ENCODE measurements around the gene NUDCD3. TPM values are rescaled to one million over a fixed set of nuclear protein-coding genes. Genes with fewer than 3 reads are reported as not detected.

NUDCD3 gene
- total RNA-seq, 6 experiments from 2014 or later, result 24.4 to 47.1 (median 42.5) TPM

DNA sequence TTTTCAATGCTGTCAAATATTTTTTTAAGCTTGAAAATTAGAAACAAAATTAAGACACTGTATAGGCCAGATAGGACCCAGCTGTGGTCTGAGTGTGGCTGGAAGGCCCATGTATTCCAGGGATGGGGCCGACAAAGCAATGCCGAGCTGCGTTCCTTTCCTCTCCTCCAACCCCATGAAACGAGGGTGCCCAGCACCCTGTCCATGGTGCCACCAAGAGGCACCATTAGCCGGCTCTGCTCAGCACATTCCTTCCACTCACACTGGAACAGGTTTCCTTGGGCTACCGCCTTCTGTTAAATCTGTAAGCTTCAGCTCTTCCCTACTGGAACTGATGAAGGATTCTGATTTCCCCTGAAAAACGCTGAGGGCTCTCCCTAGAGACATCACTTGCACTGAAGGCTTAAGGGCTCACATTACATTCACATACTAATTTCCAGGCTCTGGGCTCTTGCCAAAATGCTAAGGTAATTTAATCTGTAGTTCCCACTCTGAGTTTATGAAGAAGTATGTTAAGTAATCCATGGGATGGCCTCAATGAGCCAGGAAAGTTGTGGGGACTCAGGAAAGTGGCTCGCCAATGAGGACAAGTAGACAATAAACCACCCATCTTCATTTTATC lies 91.4 kb downstream of the NUDCD3 start:
- TF ChIP-seq POLR2A (IDR thresholded peaks at IDR 0.05), result no peak
- TF ChIP-seq, protein P1, sequence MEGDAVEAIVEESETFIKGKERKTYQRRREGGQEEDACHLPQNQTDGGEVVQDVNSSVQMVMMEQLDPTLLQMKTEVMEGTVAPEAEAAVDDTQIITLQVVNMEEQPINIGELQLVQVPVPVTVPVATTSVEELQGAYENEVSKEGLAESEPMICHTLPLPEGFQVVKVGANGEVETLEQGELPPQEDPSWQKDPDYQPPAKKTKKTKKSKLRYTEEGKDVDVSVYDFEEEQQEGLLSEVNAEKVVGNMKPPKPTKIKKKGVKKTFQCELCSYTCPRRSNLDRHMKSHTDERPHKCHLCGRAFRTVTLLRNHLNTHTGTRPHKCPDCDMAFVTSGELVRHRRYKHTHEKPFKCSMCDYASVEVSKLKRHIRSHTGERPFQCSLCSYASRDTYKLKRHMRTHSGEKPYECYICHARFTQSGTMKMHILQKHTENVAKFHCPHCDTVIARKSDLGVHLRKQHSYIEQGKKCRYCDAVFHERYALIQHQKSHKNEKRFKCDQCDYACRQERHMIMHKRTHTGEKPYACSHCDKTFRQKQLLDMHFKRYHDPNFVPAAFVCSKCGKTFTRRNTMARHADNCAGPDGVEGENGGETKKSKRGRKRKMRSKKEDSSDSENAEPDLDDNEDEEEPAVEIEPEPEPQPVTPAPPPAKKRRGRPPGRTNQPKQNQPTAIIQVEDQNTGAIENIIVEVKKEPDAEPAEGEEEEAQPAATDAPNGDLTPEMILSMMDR (IDR thresholded peaks at IDR 0.05), result no peak
- Histone ChIP-seq H3K27me3 (no peaks in the 10 kb centered on the region), H3K9me3 (no peaks in the 10 kb centered on the region), H3K4me3 (no peak overlapping the region), H3K27ac (no peak overlapping the region), H3K4me1 (no peaks in the 10 kb centered on the region), H3K36me3 (peaks cover 0 to 26% (median 5%) of the 10 kb centered on the region in 4 donors)
- DNase-seq, result no peak
- ATAC-seq, result no peak
- intact Hi-C loops (cut with DNase I), result no loop called here
- WGBS (ENCODE audit: insufficient coverage, low coverage, low lambda C conversion rate, missing lambda C conversion rate), result 92% methylated on average over 7 of the region's 8 CpGs

DNA sequence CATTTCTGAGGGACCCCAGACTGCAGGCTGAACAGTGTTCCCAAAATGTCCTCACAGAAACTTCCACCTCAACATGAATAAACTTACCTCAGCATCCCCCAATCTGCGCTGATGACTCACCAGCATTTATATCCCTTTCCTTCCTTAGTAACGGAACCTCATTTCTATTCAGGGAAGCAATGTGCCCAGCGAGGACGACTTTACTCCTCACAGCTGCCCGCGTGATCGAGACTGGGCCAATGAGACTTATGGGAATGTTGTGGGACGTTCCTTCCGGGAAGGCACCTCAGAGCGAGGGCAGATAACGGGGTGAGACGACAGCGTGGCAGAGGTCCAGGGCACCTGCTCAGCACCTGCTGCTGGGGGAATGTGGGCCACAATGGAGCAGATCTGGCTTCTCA lies 91.9 kb downstream of the NUDCD3 start:
- Histone ChIP-seq H3K27ac (no peak overlapping the region), H3K4me3 (no peak overlapping the region), H3K4me1 (no peaks in the 10 kb centered on the region), H3K9me3 (no peaks in the 10 kb centered on the region), H3K36me3 (peaks cover 0 to 21% (median 5%) of the 10 kb centered on the region in 4 donors), H3K27me3 (no peaks in the 10 kb centered on the region)
- DNase-seq (no peak), ATAC-seq (peak; percentile 27 to 62 (median 52))
- whole genome bisulfite sequencing (ENCODE audit: insufficient coverage, low coverage, low lambda C conversion rate, missing lambda C conversion rate), result 85% methylated on average over 13 of the region's 13 CpGs
- TF ChIP-seq POLR2A (IDR thresholded peaks at IDR 0.05), result no peak
- intact Hi-C loops (cut with DNase I), result no loop called here

DNA sequence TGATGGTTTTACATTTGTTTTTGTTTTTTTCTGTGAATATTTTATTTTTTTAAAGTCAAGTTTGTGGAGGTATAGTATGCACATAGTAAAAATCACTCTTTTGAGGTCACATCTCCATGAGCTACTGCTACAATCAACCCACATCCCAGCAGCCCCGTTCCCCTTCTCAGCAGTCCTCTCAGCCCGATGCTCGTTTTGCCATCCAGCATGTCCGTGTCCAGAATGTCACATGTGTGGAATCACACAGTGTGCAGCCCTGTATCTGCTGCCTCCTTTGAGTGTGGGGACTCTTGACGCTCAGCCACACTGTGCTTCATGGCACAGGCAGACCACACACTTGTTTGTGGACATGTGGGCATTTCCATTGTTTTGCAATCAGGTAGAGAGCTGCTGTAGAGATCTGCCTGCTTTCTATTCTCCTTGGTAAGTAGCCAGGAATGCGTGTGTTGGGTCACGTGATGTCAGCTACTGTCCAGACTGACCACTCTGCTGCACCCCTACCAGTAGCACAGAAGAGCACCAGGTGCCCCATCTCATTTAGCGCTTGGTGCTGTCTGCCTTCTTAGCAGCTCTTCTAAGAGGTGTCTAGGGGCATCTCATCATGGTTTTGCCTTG lies 93.4 kb downstream of the NUDCD3 start:
- peaks cover 0 to 8% (median under 1%) of the 10 kb centered on the region in 4 donors for H3K36me3 ChIP-seq
- WGBS (ENCODE audit: insufficient coverage, low coverage, low lambda C conversion rate, missing lambda C conversion rate), result 80% methylated on average over 8 of the region's 8 CpGs

DNA sequence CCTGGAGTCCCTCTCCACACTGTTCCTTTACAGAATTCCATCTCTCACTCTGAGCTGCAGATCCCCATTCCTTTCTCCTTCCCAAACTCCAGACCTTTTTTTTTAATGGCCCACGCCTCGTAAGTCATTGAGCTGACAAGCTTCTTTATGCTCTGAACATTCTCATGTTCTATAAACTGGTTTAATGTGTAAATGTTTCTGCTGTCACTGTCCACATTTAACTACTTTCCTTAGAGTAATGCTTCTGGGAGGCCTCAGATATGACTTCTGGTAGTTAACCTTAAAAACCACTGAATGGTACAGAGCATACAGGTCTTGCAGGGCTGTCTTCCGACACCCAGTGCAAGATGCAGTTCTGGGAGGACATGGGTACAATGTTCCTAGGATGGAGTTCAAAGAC lies 94.0 kb downstream of the NUDCD3 start:
- DNase-seq (no peak), ATAC-seq (no peak)
- TF ChIP-seq POLR2A (IDR thresholded peaks at IDR 0.05), result no peak
- TF ChIP-seq, protein P1 (IDR thresholded peaks at IDR 0.05), result no peak
- Histone ChIP-seq H3K4me3 (no peak overlapping the region), H3K4me1 (no peaks in the 10 kb centered on the region), H3K36me3 (peaks cover 0 to 9% (median under 1%) of the 10 kb centered on the region in 4 donors), H3K9me3 (no peaks in the 10 kb centered on the region), H3K27me3 (no peaks in the 10 kb centered on the region), H3K27ac (no peak overlapping the region)
- WGBS (ENCODE audit: insufficient coverage, low coverage, low lambda C conversion rate, missing lambda C conversion rate), result 87% methylated on average over 3 of the region's 3 CpGs
- intact Hi-C loops (cut with DNase I), result no loop called here

More for the DNA sequence above, 93.4 kb downstream of the NUDCD3 start:
- DNase-seq (peak in 1 of 3 donors; percentile 35), ATAC-seq (peak in 3 of 4 donors; percentile 18 to 63 (median 49))
- intact Hi-C loops (cut with DNase I), result no loop called here
- Histone ChIP-seq H3K4me1 (no peaks in the 10 kb centered on the region), H3K27ac (no peak overlapping the region), H3K27me3 (no peaks in the 10 kb centered on the region), H3K4me3 (no peak overlapping the region), H3K9me3 (no peaks in the 10 kb centered on the region)
- TF ChIP-seq, protein P1 (IDR thresholded peaks at IDR 0.05), result no peak
- TF ChIP-seq POLR2A (IDR thresholded peaks at IDR 0.05), result no peak

DNA sequence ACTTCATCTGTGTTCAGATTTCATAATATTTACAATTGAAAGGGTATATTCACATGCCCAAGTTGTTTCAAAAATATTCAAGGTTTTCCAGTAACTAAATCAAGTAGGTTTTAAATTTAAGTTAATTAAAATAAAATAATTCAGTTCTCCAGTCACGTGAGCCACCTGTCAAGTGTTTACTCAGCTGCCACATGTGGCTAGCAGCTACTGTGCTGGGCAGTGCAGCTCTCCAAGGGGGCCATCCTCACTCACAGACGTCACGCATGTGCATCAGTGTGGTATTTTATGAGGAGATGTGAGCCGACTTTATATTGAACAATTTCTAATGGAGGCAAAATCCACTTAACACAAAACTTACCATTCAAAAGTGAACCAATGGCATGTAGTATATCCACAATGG lies 95.4 kb downstream of the NUDCD3 start:
- DNase-seq (peak in 1 of 3 donors; percentile 3), ATAC-seq (no peak)
- H3K27ac ChIP-seq, result no peak overlapping the region
- WGBS (ENCODE audit: insufficient coverage, low coverage, low lambda C conversion rate, missing lambda C conversion rate), result 75% methylated on average over 1 of the region's 4 CpGs
- intact Hi-C loops (cut with DNase I), result no loop called here
- no peaks in the 10 kb centered on the region for H3K27me3 ChIP-seq
- H3K4me3 ChIP-seq, result no peak overlapping the region
- H3K36me3 ChIP-seq, result peaks cover 0 to 20% (median 7%) of the 10 kb centered on the region in 4 donors
- no peaks in the 10 kb centered on the region for H3K4me1 ChIP-seq
- H3K9me3 ChIP-seq, result no peaks in the 10 kb centered on the region
- no peak for TF ChIP-seq POLR2A (IDR thresholded peaks at IDR 0.05)
- TF ChIP-seq, protein P1 (IDR thresholded peaks at IDR 0.05), result no peak
